Measurements from ENCODE around the gene TMEM131. TPM values are rescaled to one million over a fixed set of nuclear protein-coding genes. Genes with fewer than 3 reads are reported as not detected.

TMEM131 gene
- polyA plus RNA-seq, 3 donors = 7.0 to 23.6 (median 8.2) TPM

DNA sequence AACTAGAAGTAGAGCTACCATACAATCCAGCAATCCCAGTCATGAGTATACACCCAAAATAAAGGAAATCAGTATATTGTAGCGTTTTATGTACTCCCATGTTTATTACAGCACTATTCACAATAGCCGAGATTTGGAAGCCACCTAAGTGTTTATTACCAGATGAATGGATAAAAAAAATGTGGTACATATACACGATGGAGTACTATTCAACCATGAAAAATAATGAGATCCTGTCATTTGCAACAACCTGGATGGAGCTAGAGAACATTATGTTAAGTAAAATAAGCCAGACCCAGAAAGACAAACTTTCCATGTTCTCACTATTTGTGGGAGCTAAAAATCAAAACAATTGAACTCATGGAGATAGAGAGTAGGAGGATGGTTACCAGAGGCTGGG lies 131.9 kb downstream of the TMEM131 start:
- H3K27me3 Mint-ChIP-seq (ENCODE audit: low read depth in 3 of 3) = peaks cover 0 to 1% (median 1%) of the 10 kb centered on the region in 3 donors
- Histone ChIP-seq H3K79me2 (ENCODE audit: insufficient read depth, low read length) (peaks cover 20% of the 10 kb centered on the region), H3K27ac (ENCODE audit: low read depth in 1 of 2, low read length in 2 of 2) (no peak overlapping the region), H3K9me3 (replicated peaks in 1 of 2; ENCODE audit: control insufficient read depth in 1 of 2, insufficient read depth in 1 of 2, low read length in 2 of 2) (no peaks in the 10 kb centered on the region), H3K36me3 (replicated peaks in 1 of 2; ENCODE audit: control insufficient read depth in 1 of 2, insufficient read depth in 2 of 2, low read length in 2 of 2) (peaks cover 12 to 33% of the 10 kb centered on the region in 2 donors), H3K9ac (ENCODE audit: insufficient read depth, low read length, poor library complexity, severe bottlenecking) (no peak overlapping the region), H3K4me3 (replicated peaks in 1 of 3; ENCODE audit: low read depth in 2 of 3, low read length in 3 of 3) (no peak overlapping the region), H3K27me3 (ENCODE audit: control insufficient read depth in 2 of 2, insufficient read depth in 2 of 2, low read length in 2 of 2) (no peaks in the 10 kb centered on the region), H2AFZ (ENCODE audit: insufficient read depth, low read depth, low read length, poor library complexity, severe bottlenecking) (no peak overlapping the region), H4K20me1 (ENCODE audit: insufficient read depth, low read length) (peaks cover 88% of the 10 kb centered on the region), H3K4me2 (replicated peaks; ENCODE audit: extremely low read depth, low read length, poor library complexity, severe bottlenecking) (no peak overlapping the region), H3K4me1 (ENCODE audit: control insufficient read depth in 1 of 2, insufficient read depth in 2 of 2, low read length in 2 of 2) (peaks cover 5% of the 10 kb centered on the region in 2 donors)
- H3K9me3 Mint-ChIP-seq = peaks cover 1 to 6% (median 4%) of the 10 kb centered on the region in 7 donors
- intact Hi-C loops (cut with micrococcal nuclease) = no loop called here
- H3K36me3 Mint-ChIP-seq = peaks cover 30 to 31% of the 10 kb centered on the region in 2 donors
- no peak overlapping the region for H3K27ac Mint-ChIP-seq
- no peak for DNase-seq
- no peak overlapping the region for H3K4me3 Mint-ChIP-seq
- TF ChIP-seq, protein P1, sequence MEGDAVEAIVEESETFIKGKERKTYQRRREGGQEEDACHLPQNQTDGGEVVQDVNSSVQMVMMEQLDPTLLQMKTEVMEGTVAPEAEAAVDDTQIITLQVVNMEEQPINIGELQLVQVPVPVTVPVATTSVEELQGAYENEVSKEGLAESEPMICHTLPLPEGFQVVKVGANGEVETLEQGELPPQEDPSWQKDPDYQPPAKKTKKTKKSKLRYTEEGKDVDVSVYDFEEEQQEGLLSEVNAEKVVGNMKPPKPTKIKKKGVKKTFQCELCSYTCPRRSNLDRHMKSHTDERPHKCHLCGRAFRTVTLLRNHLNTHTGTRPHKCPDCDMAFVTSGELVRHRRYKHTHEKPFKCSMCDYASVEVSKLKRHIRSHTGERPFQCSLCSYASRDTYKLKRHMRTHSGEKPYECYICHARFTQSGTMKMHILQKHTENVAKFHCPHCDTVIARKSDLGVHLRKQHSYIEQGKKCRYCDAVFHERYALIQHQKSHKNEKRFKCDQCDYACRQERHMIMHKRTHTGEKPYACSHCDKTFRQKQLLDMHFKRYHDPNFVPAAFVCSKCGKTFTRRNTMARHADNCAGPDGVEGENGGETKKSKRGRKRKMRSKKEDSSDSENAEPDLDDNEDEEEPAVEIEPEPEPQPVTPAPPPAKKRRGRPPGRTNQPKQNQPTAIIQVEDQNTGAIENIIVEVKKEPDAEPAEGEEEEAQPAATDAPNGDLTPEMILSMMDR (IDR thresholded peaks at IDR 0.05) = no peak
- peaks cover 8% of the 10 kb centered on the region for H3K4me1 Mint-ChIP-seq
- WGBS (ENCODE audit: insufficient coverage) = no CpG with 5 or more reads among the region's 3 CpGs

DNA sequence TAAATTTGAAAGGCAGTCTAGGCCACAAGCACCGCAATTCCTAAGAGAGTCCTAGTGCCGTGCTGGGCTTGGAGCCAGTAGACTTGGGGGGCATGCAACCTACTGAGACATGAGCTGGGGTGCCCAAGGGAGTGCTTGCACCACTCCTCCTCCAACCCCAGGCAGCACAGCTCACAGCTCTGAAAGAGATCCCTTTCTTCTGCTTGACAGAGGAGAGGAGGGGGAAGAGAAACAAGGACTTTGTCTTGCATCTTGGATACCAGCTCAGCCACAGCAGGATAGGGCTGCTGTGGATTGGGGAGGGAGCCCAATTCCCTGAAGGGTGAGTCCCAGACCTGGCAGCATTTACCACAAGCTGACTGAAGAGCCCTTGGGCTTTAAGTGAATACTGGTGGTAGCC lies 134.6 kb downstream of the TMEM131 start:
- no peak overlapping the region for H3K4me3 Mint-ChIP-seq
- Histone ChIP-seq H3K9me3 (replicated peaks in 1 of 2; ENCODE audit: control insufficient read depth in 1 of 2, insufficient read depth in 1 of 2, low read length in 2 of 2) (no peaks in the 10 kb centered on the region), H3K27ac (ENCODE audit: low read depth in 1 of 2, low read length in 2 of 2) (no peak overlapping the region), H2AFZ (ENCODE audit: insufficient read depth, low read depth, low read length, poor library complexity, severe bottlenecking) (no peak overlapping the region), H4K20me1 (ENCODE audit: insufficient read depth, low read length) (peaks cover 74% of the 10 kb centered on the region), H3K79me2 (ENCODE audit: insufficient read depth, low read length) (peaks cover 20% of the 10 kb centered on the region), H3K36me3 (replicated peaks in 1 of 2; ENCODE audit: control insufficient read depth in 1 of 2, insufficient read depth in 2 of 2, low read length in 2 of 2) (peaks cover 18 to 56% of the 10 kb centered on the region in 2 donors), H3K27me3 (ENCODE audit: control insufficient read depth in 2 of 2, insufficient read depth in 2 of 2, low read length in 2 of 2) (no peaks in the 10 kb centered on the region), H3K4me1 (ENCODE audit: control insufficient read depth in 1 of 2, insufficient read depth in 2 of 2, low read length in 2 of 2) (no peaks in the 10 kb centered on the region), H3K4me2 (replicated peaks; ENCODE audit: extremely low read depth, low read length, poor library complexity, severe bottlenecking) (no peak overlapping the region), H3K4me3 (replicated peaks in 1 of 3; ENCODE audit: low read depth in 2 of 3, low read length in 3 of 3) (no peak overlapping the region), H3K9ac (ENCODE audit: insufficient read depth, low read length, poor library complexity, severe bottlenecking) (no peak overlapping the region)
- TF ChIP-seq, protein P1 (IDR thresholded peaks at IDR 0.05) = no peak
- H3K9me3 Mint-ChIP-seq = peaks cover 1 to 4% (median 3%) of the 10 kb centered on the region in 7 donors
- intact Hi-C loops (cut with micrococcal nuclease) = no loop called here
- peaks cover 44 to 46% of the 10 kb centered on the region in 2 donors for H3K36me3 Mint-ChIP-seq
- 100% methylated on average over 1 of the region's 2 CpGs for WGBS (ENCODE audit: insufficient coverage)
- peaks cover 0 to 1% (median 1%) of the 10 kb centered on the region in 3 donors for H3K27me3 Mint-ChIP-seq (ENCODE audit: low read depth in 3 of 3)
- H3K27ac Mint-ChIP-seq = peak overlapping the region in 1 of 7 donors; percentile 36
- peaks cover 2% of the 10 kb centered on the region for H3K4me1 Mint-ChIP-seq
- no peak for DNase-seq
